ENCODE measurements around the gene RBKS. TPM values are rescaled to one million over a fixed set of nuclear protein-coding genes. Genes with fewer than 3 reads are reported as not detected.
"Not testable (repeated sequence)": the region's sequence is repeated elsewhere in the genome, so short reads cannot be mapped to it uniquely, and the experiment has no call there.

Gene RBKS
- total RNA-seq, 1 experiment from 2014 or later, result 9.2 TPM

GRCh38 chr2:27747827-27748352 is 142.3 kb downstream of the RBKS start:
- Mint-ChIP-seq H3K4me3 (ENCODE audit: unreplicated experiment) (no peak overlapping the region), H3K36me3 (ENCODE audit: insufficient read depth, unreplicated experiment) (no peaks in the 10 kb centered on the region), H3K27ac (ENCODE audit: low read depth, unreplicated experiment) (no peak overlapping the region), H3K9me3 (ENCODE audit: unreplicated experiment) (peaks cover 29% of the 10 kb centered on the region), H3K27me3 (ENCODE audit: insufficient read depth, unreplicated experiment) (no peaks in the 10 kb centered on the region), H3K4me1 (ENCODE audit: insufficient read depth, unreplicated experiment) (peaks cover 10% of the 10 kb centered on the region)
- BruUV-seq (replicated peaks), result no TSS peak
- no peak for DNase-seq (ENCODE audit: unreplicated experiment)
- intact Hi-C loops (cut with micrococcal nuclease), result no loop called here
- CTCF ChIA-PET, result interaction anchor here (0.6 kb wide), 1 partner anchor 652 kb away, joined by 3 read pairs; no protein-coding TSS in a partner anchor
- POLR2A ChIA-PET, result interaction anchor here (1.0 kb wide), 1 partner anchor 43 kb away, joined by 3 read pairs; no protein-coding TSS in a partner anchor
- no peak for TF ChIP-seq CTCF (IDR thresholded peaks at IDR 0.05; ENCODE audit: unreplicated experiment)

- H3K4me3 Mint-ChIP-seq (ENCODE audit: unreplicated experiment), result no peak overlapping the region
- H3K27me3 Mint-ChIP-seq (ENCODE audit: insufficient read depth, unreplicated experiment), result no peaks in the 10 kb centered on the region
- H3K36me3 Mint-ChIP-seq (ENCODE audit: insufficient read depth, unreplicated experiment), result no peaks in the 10 kb centered on the region
- H3K9me3 Mint-ChIP-seq (ENCODE audit: unreplicated experiment), result peaks cover 29% of the 10 kb centered on the region
- no peak overlapping the region for H3K27ac Mint-ChIP-seq (ENCODE audit: low read depth, unreplicated experiment)
- no peaks in the 10 kb centered on the region for H3K4me1 Mint-ChIP-seq (ENCODE audit: insufficient read depth, unreplicated experiment)
- intact Hi-C loops (cut with micrococcal nuclease), result no loop called here
- POLR2A ChIA-PET, result no interaction called here
- no TSS peak for BruUV-seq (replicated peaks)
- DNase-seq (ENCODE audit: unreplicated experiment), result no peak
- no peak for TF ChIP-seq CTCF (IDR thresholded peaks at IDR 0.05; ENCODE audit: unreplicated experiment)
- CTCF ChIA-PET, result interaction anchor here (1.0 kb wide), 1 partner anchor 43 kb away, joined by 3 read pairs; no protein-coding TSS in a partner anchor
These were observed 143.9 kb downstream of the RBKS start for GRCh38 chr2:27746325-27746724.

- peaks cover 29% of the 10 kb centered on the region for H3K9me3 Mint-ChIP-seq (ENCODE audit: unreplicated experiment)
- DNase-seq (ENCODE audit: unreplicated experiment); H3K4me1 Mint-ChIP-seq (ENCODE audit: insufficient read depth, unreplicated experiment); H3K27me3 Mint-ChIP-seq (ENCODE audit: insufficient read depth, unreplicated experiment); BruUV-seq (replicated peaks); H3K27ac Mint-ChIP-seq (ENCODE audit: low read depth, unreplicated experiment); H3K4me3 Mint-ChIP-seq (ENCODE audit: unreplicated experiment); POLR2A ChIA-PET; intact Hi-C loops (cut with micrococcal nuclease); H3K36me3 Mint-ChIP-seq (ENCODE audit: insufficient read depth, unreplicated experiment): not testable (repeated sequence)
- CTCF ChIA-PET, result interaction anchor here (0.8 to 1.0 kb wide), 2 partner anchors 650 to 1398 kb away, joined by 3 read pairs; no protein-coding TSS in a partner anchor
These were observed 144.7 kb downstream of the RBKS start for GRCh38 chr2:27745494-27745893.

- no TSS peak for BruUV-seq (replicated peaks)
- ChIA-PET POLR2A (interaction anchor here (0.7 to 0.9 kb wide), 4 partner anchors 12 to 826 kb away, joined by 3 read pairs; no protein-coding TSS in a partner anchor), CTCF (interaction anchor here (0.7 to 1.4 kb wide), 2 partner anchors 11 to 365 kb away, joined by 3 to 4 read pairs; no protein-coding TSS in a partner anchor)
- intact Hi-C loops (cut with micrococcal nuclease), result no loop called here
- Mint-ChIP-seq H3K27ac (ENCODE audit: low read depth, unreplicated experiment) (no peak overlapping the region), H3K9me3 (ENCODE audit: unreplicated experiment) (peaks cover 18% of the 10 kb centered on the region), H3K27me3 (ENCODE audit: insufficient read depth, unreplicated experiment) (no peaks in the 10 kb centered on the region), H3K4me3 (ENCODE audit: unreplicated experiment) (no peak overlapping the region), H3K36me3 (ENCODE audit: insufficient read depth, unreplicated experiment) (no peaks in the 10 kb centered on the region), H3K4me1 (ENCODE audit: insufficient read depth, unreplicated experiment) (no peaks in the 10 kb centered on the region)
- DNase-seq (ENCODE audit: unreplicated experiment), result no peak
- TF ChIP-seq CTCF (IDR thresholded peaks at IDR 0.05; ENCODE audit: unreplicated experiment), result no peak
These were observed 147.6 kb downstream of the RBKS start for GRCh38 chr2:27742571-27742970.

All from MCF 10A (cell line).